Activated naive CD4-positive, alpha-beta T cell treated with anti-CD3 and anti-CD28 coated beads, Interleukin-2, amount 50 U/mL, for 16 hours (primary cell): Measurements from ENCODE around the gene CDKN2B-AS1.

Experiments used
- DNase-seq: peaks from one replicate; pipeline ENCODE4 v3.0.0-alpha.2; 2020

Gene CDKN2B-AS1

GRCh38 chr9:22008384-22008716, 13.8 kb downstream of the CDKN2B-AS1 start:
- no peak for DNase-seq

- peak; percentile 57 for DNase-seq
Observed at GRCh38 chr9:22008717-22009505, 14.3 kb downstream of the CDKN2B-AS1 start, which contains the start of gene CDKN2B. TSS of gene CDKN2B (minus strand) at chr9:22009305. CDS start at chr9:22008953, 352 bp downstream.

- no peak for DNase-seq
Observed at GRCh38 chr9:22009506-22009867, 14.9 kb downstream of the CDKN2B-AS1 start.

GRCh38 chr9:22010866-22011625, 16.5 kb downstream of the CDKN2B-AS1 start:
- no peak for DNase-seq

- no peak for DNase-seq
Observed at GRCh38 chr9:22022396-22022795, 27.8 kb downstream of the CDKN2B-AS1 start.

DNA sequence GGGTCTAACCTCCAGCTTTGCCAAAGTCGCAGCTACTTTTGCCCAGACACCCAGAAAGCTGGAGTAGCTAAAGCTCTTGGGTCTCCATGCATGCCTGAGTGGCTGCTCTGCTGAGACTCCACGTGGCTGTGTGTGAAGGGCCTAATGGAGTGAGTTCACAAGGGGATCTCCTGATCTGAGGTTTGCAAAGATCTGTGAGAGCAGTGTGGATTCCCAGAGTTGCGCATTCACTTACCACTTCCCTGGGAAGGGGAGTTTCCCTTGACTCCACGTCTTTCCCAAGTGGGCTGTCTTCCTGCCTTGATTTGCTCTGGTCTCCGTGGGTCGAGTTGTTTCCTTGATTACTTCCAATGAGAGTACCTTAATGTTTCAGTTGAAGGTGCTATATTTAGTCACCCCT, 32.1 kb downstream of the CDKN2B-AS1 start:
- no peak for DNase-seq

- DNase-seq, result no peak
Observed at GRCh38 chr9:22028394-22028793, 33.8 kb downstream of the CDKN2B-AS1 start.

GRCh38 chr9:22029231-22029630, 34.6 kb downstream of the CDKN2B-AS1 start:
- DNase-seq, result no peak

GRCh38 chr9:22030101-22030598, 35.6 kb downstream of the CDKN2B-AS1 start:
- DNase-seq, result no peak

DNA sequence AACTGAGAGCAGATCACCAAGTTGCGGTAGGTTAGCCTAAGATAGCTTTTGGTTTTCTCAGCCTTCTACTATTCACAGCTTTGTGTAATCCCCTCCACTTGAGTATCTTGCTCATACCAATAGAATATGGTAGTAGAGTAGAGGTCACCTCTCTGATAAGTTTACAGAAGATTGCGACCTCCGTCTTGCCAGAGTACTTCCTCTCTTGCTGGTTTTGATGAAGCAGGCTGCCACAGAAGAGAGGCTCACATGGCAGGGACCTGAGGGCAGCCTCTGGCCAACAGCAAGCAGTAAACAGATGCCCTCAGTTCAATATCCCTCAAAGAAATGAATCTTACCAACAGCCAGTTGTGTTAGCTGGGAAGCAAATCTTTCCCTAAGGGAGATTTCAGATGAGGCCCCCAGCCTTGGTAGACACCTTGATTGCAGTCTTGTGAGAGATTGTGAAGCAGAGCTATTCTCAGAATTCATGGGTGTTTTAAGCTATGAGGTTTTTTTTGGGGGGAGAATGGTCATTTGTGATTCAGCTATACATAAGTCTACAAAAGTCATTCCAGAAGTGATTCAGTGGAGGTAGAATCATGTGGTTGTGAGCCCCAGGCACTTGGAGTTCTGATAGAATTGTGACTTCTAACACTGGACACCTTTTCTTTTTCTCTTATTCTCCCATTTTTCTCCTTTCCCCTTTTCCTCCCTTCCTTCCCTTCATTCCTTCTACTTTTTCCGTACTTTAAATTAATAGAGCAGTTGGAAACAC, 37.2 kb downstream of the CDKN2B-AS1 start:
- no peak for DNase-seq

DNA sequence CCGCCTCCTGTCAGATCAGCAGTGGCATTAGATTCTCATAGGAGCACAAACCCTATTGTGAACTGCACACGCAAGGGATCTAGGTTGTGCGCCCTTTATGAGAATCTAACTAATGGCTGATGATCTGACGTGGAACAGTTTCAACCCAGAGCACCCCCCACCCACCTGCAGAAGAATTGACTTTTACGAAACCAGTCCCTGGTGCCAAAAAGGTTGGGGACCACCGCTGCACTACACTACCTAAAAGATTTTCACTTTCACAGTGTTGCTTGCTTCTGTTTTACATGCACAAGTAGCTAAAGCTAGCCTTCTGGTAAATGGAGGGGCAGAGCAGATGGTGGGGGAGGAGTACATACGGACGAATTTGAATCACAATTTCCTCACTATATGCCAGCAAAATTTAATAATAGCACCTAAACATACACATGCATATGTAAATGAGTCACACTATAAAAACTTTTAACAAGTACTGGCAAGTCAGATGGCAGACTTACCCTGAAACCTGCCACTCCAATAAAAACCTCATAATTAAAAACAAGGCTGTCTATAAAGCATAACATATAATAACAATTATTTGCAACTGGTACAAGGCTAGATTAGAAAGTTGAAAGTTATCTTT, 38.5 kb downstream of the CDKN2B-AS1 start:
- DNase-seq, result no peak

- no peak for DNase-seq
Observed at GRCh38 chr9:22035591-22036011, 41.0 kb downstream of the CDKN2B-AS1 start.

DNA sequence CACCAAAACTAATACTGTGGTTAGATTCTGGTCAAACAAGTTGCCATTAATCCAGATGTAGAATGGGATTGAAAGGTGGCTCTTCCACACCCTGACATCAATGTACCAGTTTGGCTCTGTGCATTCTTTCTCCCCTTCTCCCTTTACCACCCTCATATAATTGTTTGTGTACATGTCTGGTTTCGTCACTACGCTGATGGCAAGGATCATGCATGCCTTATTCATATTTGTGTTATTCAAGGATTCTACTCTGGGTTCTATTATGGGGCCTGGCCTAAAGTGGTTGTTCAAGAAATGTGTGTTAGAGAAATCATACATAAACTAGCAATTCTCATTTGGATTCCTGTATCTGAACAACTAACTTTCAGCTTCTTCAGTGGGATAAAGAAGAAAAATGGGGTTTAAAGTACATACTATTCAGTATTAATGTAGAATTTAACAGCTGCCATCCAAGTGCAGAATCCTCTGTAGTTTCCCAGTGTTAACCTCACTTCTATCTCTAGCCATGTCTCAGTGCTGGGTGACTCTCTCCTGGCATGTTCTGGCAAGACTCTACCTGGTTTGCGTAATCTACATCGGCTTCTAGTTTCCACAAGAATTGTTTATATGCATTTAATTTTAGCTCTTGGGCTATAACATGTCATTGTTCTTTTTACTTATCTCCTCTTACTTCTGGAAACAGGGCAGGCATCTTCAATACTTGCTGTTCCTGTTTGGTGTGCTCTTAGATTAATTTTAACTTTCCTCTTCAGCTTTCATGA, 42.5 kb downstream of the CDKN2B-AS1 start:
- no peak for DNase-seq

DNA sequence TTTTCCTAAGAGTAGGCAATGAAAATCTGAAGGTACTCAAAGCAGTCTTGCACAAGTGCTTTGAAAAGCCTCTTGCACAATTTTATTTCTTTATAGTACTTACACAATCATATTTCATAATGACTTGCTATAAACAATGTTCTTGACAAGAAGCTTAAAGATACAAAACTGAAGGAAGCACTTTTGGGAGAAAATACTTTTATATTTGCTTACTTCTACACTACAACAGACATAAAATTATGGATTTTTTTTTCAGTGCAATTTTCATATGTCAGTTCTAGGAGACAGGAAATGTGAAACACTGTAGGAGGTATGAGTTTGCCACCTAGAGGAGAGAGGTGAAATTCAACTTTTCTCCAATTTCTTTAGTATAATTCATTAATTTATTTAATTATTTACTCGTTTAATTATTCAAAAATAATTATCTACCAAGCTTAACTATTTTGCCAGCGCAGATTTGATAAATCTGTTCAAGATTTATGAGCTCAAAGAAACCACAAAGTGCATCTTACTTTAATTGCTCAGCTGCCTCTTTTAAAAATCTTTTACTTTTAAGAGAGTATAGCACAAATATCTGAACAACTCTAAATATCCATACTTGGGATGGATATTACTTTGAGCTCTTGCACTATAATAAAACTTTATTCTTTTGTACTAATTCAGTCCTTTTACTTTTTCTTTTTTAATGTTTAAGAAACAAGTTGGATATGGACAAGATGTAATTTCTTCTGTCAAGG, 43.5 kb downstream of the CDKN2B-AS1 start:
- DNase-seq, result no peak

- no peak for DNase-seq
Observed at GRCh38 chr9:22039258-22039657, 44.7 kb downstream of the CDKN2B-AS1 start.

DNA sequence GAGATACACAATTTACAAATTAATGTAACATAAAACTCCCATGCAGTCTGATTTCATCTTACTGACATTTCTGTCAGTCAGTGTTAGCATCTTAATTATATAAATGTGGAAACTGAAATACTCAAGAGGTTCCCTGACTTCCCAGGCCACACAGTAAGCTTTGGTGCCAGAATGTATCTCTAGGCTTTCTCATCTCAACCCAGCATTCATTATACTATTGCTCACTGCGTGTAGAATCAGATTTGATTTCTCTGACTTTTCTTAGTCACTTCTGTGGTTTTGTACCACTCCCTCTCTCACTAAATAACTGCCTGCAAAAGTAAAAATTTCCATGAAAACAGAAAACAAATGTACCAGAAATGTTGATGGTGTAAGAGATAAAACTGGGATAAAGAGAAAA, 46.2 kb downstream of the CDKN2B-AS1 start:
- no peak for DNase-seq

GRCh38 chr9:22041344-22041743, 46.8 kb downstream of the CDKN2B-AS1 start:
- no peak for DNase-seq

DNA sequence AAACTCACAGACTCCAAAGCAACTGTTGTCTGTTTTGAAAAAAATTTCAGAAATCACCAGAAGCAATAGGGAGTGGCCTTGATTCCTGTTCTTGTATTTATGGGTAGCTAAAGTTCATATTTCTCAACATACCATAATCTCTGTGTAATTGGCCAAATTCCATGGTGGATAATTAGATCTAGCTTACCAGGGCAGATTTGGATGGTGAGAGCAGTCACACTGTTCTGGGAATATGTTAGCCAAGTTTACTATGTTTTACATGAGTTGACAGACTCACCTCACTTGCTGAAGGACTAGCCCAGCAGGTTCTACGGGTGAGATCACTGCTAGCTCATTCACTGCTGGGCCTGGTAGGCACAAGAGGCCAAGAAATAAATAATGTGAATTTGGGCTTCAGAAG, 47.2 kb downstream of the CDKN2B-AS1 start:
- DNase-seq, result no peak

- DNase-seq, result no peak
Observed at GRCh38 chr9:22043928-22044327, 49.3 kb downstream of the CDKN2B-AS1 start.

GRCh38 chr9:22044583-22044982, 50.0 kb downstream of the CDKN2B-AS1 start:
- DNase-seq, result no peak

DNA sequence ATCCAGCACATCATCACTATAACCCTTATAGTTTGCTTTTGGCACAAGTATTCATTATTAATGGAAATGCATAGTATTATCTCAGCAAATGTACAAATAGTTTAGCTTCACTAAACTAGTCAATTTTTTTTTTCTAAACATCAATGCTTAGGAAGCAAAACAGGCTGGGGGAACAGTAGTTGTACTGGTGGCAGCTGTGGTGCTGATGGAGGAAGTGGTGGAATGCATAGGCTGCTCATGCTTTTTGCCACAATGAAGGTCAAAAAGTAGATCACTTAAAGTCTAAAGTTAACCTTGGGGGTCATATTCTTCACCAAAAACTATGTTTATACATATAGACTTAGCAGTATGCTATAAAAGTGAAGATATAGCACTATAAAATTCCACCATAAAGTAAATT, 50.8 kb downstream of the CDKN2B-AS1 start:
- no peak for DNase-seq
